H9 (cell line): ENCODE results near the gene ELF1. TPM values are rescaled to one million over a fixed set of nuclear protein-coding genes. Genes with fewer than 3 reads are reported as not detected.
A peak's percentile ranks its signal among the peaks of the same experiment; 100 is the strongest.

Experiments used
- DNase-seq: peaks from one replicate; pipeline ENCODE4 v3.0.0-alpha.2; 2017
- H2AFZ ChIP-seq: one replicate; pipeline ENCODE4 v1.6.1; 2013; ENCODE audit warnings: mild to moderate bottlenecking, low read length, control low read depth, moderate library complexity
- H2AK5ac ChIP-seq: 2 replicates; pipeline ENCODE4 v1.6.1; 2013; ENCODE audit warnings: low read length, control low read depth, mixed read lengths; ENCODE audit not compliant: insufficient read length
- H2BK120ac ChIP-seq: one replicate; pipeline ENCODE4 v1.6.1; 2013; ENCODE audit warnings: low read depth, mild to moderate bottlenecking, low read length, control low read depth, inconsistent platforms; ENCODE audit not compliant: poor library complexity, severe bottlenecking
- H2BK12ac ChIP-seq: 2 replicates; pipeline ENCODE4 v1.6.1; 2013; ENCODE audit warnings: low read length, control low read depth, mixed read lengths, low read depth; ENCODE audit not compliant: insufficient read length
- H2BK15ac ChIP-seq: 2 replicates; pipeline ENCODE4 v1.6.1; 2013; ENCODE audit warnings: low read depth, low read length, control low read depth
- H2BK20ac ChIP-seq: one replicate; pipeline ENCODE4 v1.6.1; 2013; ENCODE audit warnings: low read depth, mild to moderate bottlenecking, low read length, control low read depth, inconsistent platforms; ENCODE audit not compliant: poor library complexity, severe bottlenecking
- H2BK5ac ChIP-seq: 2 replicates; pipeline ENCODE4 v1.6.1; 2013; ENCODE audit warnings: low read length, control low read depth, mixed read lengths; ENCODE audit not compliant: insufficient read length
- H3K14ac ChIP-seq: 2 replicates; pipeline ENCODE4 v1.6.1; 2013; ENCODE audit warnings: low read length, control low read depth; ENCODE audit not compliant: insufficient read depth
- H3K18ac ChIP-seq: 2 replicates; pipeline ENCODE4 v1.6.1; 2013; ENCODE audit warnings: low read depth, mild to moderate bottlenecking, mixed read lengths, low read length, control low read depth; ENCODE audit not compliant: insufficient read length
- H3K23ac ChIP-seq: 2 replicates; pipeline ENCODE4 v1.6.1; 2013; ENCODE audit warnings: low read length, control low read depth, mixed read lengths, low read depth; ENCODE audit not compliant: insufficient read length
- H3K23me2 ChIP-seq: 2 replicates; pipeline ENCODE4 v1.6.1; 2013; ENCODE audit warnings: low read depth, mild to moderate bottlenecking, mixed read lengths, low read length, control low read depth; ENCODE audit not compliant: insufficient read length, poor library complexity, severe bottlenecking
- H3K27ac ChIP-seq: 2 replicates; pipeline ENCODE4 v1.5.1; 2013; ENCODE audit warnings: low read length, control low read depth, mixed read lengths, low read depth; ENCODE audit not compliant: insufficient read length
- H3K27me3 ChIP-seq: 2 replicates; pipeline ENCODE4 v1.6.1; 2013; ENCODE audit warnings: low read length, control low read depth, inconsistent platforms; ENCODE audit not compliant: insufficient read depth
- H3K4ac ChIP-seq: 2 replicates; pipeline ENCODE4 v1.6.1; 2013; ENCODE audit warnings: low read depth, mild to moderate bottlenecking, control low read depth, inconsistent platforms, low read length, moderate library complexity
- H3K4me1 ChIP-seq: 2 replicates; pipeline ENCODE4 v1.6.1; 2013; ENCODE audit warnings: low read length, control low read depth, inconsistent platforms; ENCODE audit not compliant: insufficient read depth
- H3K4me2 ChIP-seq: 2 replicates; pipeline ENCODE4 v1.6.1; 2013; ENCODE audit warnings: low read length, control low read depth, mixed read lengths; ENCODE audit not compliant: insufficient read length, insufficient read depth
- H3K56ac ChIP-seq: 2 replicates; pipeline ENCODE4 v1.6.1; 2013; ENCODE audit warnings: low read depth, mild to moderate bottlenecking, mixed read lengths, low read length, control low read depth; ENCODE audit not compliant: insufficient read length
- H3K79me1 ChIP-seq: 2 replicates; pipeline ENCODE4 v1.6.1; 2013; ENCODE audit warnings: low read depth, mild to moderate bottlenecking, moderate library complexity, low read length, control low read depth, inconsistent platforms; ENCODE audit not compliant: insufficient read depth, poor library complexity, severe bottlenecking
- H3K79me2 ChIP-seq: 2 replicates; pipeline ENCODE4 v1.6.1; 2013; ENCODE audit warnings: low read length, control low read depth, inconsistent platforms; ENCODE audit not compliant: insufficient read depth
- H3K9ac ChIP-seq: 2 replicates; pipeline ENCODE4 v1.6.1; 2013; ENCODE audit warnings: low read length, control low read depth, mixed read lengths; ENCODE audit not compliant: insufficient read length; ENCODE audit errors: extremely low read depth
- H3K9me3 ChIP-seq: one replicate; pipeline ENCODE4 v1.6.1; 2013; ENCODE audit warnings: low read depth, low read length, inconsistent platforms; ENCODE audit not compliant: control insufficient read depth
- H3T11ph ChIP-seq: one replicate; pipeline ENCODE4 v1.6.1; 2013; ENCODE audit warnings: mild to moderate bottlenecking, low read length, control low read depth, inconsistent platforms
- H4K20me1 ChIP-seq: one replicate; pipeline ENCODE4 v1.6.1; 2013; ENCODE audit not compliant: control insufficient read depth, insufficient read length, insufficient read depth
- H4K5ac ChIP-seq: 2 replicates; pipeline ENCODE4 v1.6.1; 2013; ENCODE audit warnings: low read depth, mild to moderate bottlenecking, mixed read lengths, low read length, control low read depth; ENCODE audit not compliant: insufficient read length
- H4K8ac ChIP-seq: replicated peaks from 2 replicates; pipeline ENCODE4 v1.6.1; 2013; ENCODE audit warnings: low read length, control low read depth, mixed read lengths, low read depth; ENCODE audit not compliant: insufficient read length
- H4K91ac ChIP-seq: 2 replicates; pipeline ENCODE4 v1.6.1; 2013; ENCODE audit warnings: low read depth, mild to moderate bottlenecking, moderate library complexity, mixed read lengths, low read length, control low read depth; ENCODE audit not compliant: insufficient read length
- H3K27ac Mint-ChIP-seq, 3 experiments: 2 replicates in 2 of 3; 3 replicates in 1 of 3; pipeline ENCODE4 v1.8.0; 2020 to 2021; ENCODE audit warnings: mixed read lengths in 3 of 3, mild to moderate bottlenecking in 1 of 3, moderate library complexity in 1 of 3
- H3K27me3 Mint-ChIP-seq: 2 replicates; pipeline ENCODE4 v1.8.0; 2021; ENCODE audit warnings: low read depth, mild to moderate bottlenecking, moderate library complexity, mixed read lengths
- H3K36me3 Mint-ChIP-seq, 3 experiments: 2 replicates in 2 of 3; 3 replicates in 1 of 3; pipeline ENCODE4 v1.8.0; 2020 to 2021; ENCODE audit warnings: low read depth in 3 of 3, mixed read lengths in 3 of 3; ENCODE audit not compliant: insufficient read depth in 1 of 3
- H3K4me1 Mint-ChIP-seq, 2 experiments: 2 replicates each; pipeline ENCODE4 v1.8.0; 2020; ENCODE audit warnings: mixed read lengths in 2 of 2
- H3K4me3 Mint-ChIP-seq, 2 experiments: 2 replicates in 1 of 2; 3 replicates in 1 of 2; pipeline ENCODE4 v1.8.0; 2020 to 2021; ENCODE audit warnings: mild to moderate bottlenecking in 2 of 2, mixed read lengths in 2 of 2, moderate library complexity in 1 of 2
- H3K9me3 Mint-ChIP-seq, 2 experiments: 2 replicates in 1 of 2; 3 replicates in 1 of 2; pipeline ENCODE4 v1.8.0; 2020; ENCODE audit warnings: mild to moderate bottlenecking in 2 of 2, mixed read lengths in 2 of 2, moderate library complexity in 1 of 2
- CTCF ChIP-seq: fragments of 200-600 bp; sonication (generic); conservative IDR thresholded peaks from 3 replicates; pipeline ENCODE4 v1.8.0; 2021; ENCODE audit warnings: antibody characterized with exemption, mild to moderate bottlenecking
- WGBS: extraction: QIAGEN DNeasy Blood & Tissue Kit; methylation state at CpG from one replicate; pipeline ENCODE4 v1.1.7; 2013; ENCODE audit warnings: missing lambda C conversion rate, low lambda C conversion rate, mixed read lengths; ENCODE audit not compliant: insufficient read length; ENCODE audit errors: extremely low coverage; 5-methylcytosine and 5-hydroxymethylcytosine counted together
- total RNA-seq: library from RNA; stranded (reverse); gene quantifications from 2 replicates; pipeline ENCODE4 v1.2.1, GENCODE V29; 2021

ELF1 gene
- total RNA-seq, 1 experiment from 2014 or later = 15.5 TPM

- H2BK5ac ChIP-seq = no peak overlapping the region
- no CpG with 5 or more reads among the region's 28 CpGs for WGBS
- H4K8ac ChIP-seq = no peak overlapping the region
- no peak overlapping the region for H2AFZ ChIP-seq
- no peaks in the 10 kb centered on the region for H3K9me3 ChIP-seq
- Mint-ChIP-seq H3K27ac (no peak overlapping the region), H3K9me3 (0 out of 5 replicates have a peak, but pooled peaks cover 0 to 3% of the 10 kb centered on the region in 2 experiments), H3K36me3 (peaks cover 0 to 4% (median 0%) of the 10 kb centered on the region in 3 experiments; a peak in 3 of 7 replicates), H3K4me3 (peak overlapping the region; percentile 44 to 64; a peak in 4 of 5 replicates), H3K27me3 (no peaks in the 10 kb centered on the region), H3K4me1 (peaks cover 10 to 13% of the 10 kb centered on the region in 2 experiments)
- no peak overlapping the region for H2BK15ac ChIP-seq
- no peak overlapping the region for H3K4me2 ChIP-seq
- no peaks in the 10 kb centered on the region for H3K27me3 ChIP-seq
- H2AK5ac ChIP-seq = no peak overlapping the region
- no peak overlapping the region for H4K91ac ChIP-seq
- H4K5ac ChIP-seq = no peak overlapping the region
- no peaks in the 10 kb centered on the region for H3K4me1 ChIP-seq
- H3K79me1 ChIP-seq = no peaks in the 10 kb centered on the region
- H2BK12ac ChIP-seq = no peak overlapping the region
- no peaks in the 10 kb centered on the region for H4K20me1 ChIP-seq
- H3K18ac ChIP-seq = no peak overlapping the region
- no peak overlapping the region for H3K23ac ChIP-seq
- peak; percentile 51 for DNase-seq
- no peaks in the 10 kb centered on the region for H3K79me2 ChIP-seq
- H3K4ac ChIP-seq = no peak overlapping the region
- H3K23me2 ChIP-seq = peaks cover 3% of the 10 kb centered on the region
- H2BK120ac ChIP-seq = no peak overlapping the region
- H3T11ph ChIP-seq = no peak overlapping the region
- H3K9ac ChIP-seq = no peak overlapping the region
- H3K27ac ChIP-seq = no peak overlapping the region
- no peak overlapping the region for H3K14ac ChIP-seq
- TF ChIP-seq CTCF = no peak
- H2BK20ac ChIP-seq = no peak overlapping the region
- no peak overlapping the region for H3K56ac ChIP-seq
Measured at GRCh38 chr13:40922437-40923040, 96.6 kb downstream of the ELF1 start.
